GM12874 (cell line): ENCODE results near the gene GANC.

Source experiments
- CTCF ChIP-seq: IDR thresholded peaks from 2 replicates; pipeline ENCODE4 v1.5.1; 2011; ENCODE audit warnings: low read depth, mild to moderate bottlenecking, control low read depth, low read length, moderate library complexity; ENCODE audit not compliant: insufficient read depth

The GANC gene

GRCh38 chr15:42240823-42241222, 32.2 kb upstream of the GANC start:
- TF ChIP-seq CTCF, result no peak

- no peak for TF ChIP-seq CTCF
Observed at GRCh38 chr15:42253300-42253699, 19.7 kb upstream of the GANC start.

DNA sequence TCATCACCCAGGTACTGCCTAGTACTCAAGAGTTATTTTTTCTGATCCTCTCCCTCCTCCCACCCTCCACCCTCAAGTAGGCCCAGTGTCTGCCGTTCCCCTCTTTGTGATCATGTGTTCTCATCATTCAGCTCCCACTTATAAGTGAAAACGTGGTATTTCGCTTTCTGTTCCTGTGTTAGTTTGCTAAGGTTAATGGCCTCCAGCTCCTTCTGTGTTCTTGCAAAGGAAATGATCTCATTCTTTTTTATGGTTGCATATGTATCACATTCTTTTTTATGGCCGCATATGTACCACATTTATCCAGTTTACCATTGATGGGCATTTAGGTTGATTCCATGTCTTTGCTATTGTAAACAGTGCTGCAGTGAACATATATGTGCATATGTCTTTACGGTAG, 8.2 kb upstream of the GANC start:
- TF ChIP-seq CTCF, result no peak

GRCh38 chr15:42267286-42267685, 5.7 kb upstream of the GANC start:
- no peak for TF ChIP-seq CTCF

- TF ChIP-seq CTCF, result no peak
Observed at GRCh38 chr15:42270551-42270950, 2.5 kb upstream of the GANC start.

- TF ChIP-seq CTCF, result no peak
Observed at GRCh38 chr15:42270996-42271395, 2.0 kb upstream of the GANC start.

DNA sequence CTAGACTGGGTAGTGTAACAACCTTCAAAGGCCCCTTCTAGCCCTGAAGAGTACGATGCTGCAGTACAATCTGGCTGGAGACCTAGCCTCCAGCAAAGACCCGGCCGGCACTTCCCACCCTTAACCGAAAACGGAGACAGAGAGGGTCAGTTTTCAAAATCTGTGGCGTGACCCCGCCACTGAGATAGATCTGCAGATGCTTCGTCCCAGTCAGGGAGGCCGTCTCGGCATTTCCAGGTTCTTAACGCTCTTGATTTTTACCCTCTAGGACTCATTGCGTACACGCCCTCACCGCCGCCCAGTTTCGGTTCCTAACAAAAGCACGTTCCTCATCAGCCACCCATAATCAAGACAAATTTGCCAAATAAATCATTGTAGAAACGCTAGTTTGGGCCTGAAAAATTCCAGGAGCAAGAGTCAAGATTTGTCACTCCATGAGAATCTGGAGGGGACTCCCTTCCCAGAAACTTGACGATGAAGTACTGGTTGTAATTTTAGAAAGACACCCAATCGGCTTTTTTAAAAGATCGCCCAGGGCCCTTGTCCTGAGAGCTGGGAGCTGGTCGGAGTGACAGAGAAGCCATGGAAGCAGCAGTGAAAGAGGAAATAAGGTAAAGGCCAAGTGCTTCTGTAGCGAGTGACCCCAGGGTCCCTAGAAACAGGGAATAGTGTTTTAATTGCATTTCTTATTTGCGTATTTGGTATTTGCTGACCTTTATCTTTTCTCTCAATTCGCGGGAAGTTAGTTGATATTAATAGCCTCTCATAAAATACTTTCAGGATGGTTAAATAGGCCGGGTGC, 1.1 kb downstream of the GANC start:
- no peak for TF ChIP-seq CTCF

GRCh38 chr15:42274702-42274989, 1.6 kb downstream of the GANC start:
- TF ChIP-seq CTCF, result no peak
